Right atrium auricular region (tissue), 2 donors: ENCODE measurements around the gene BIRC3. TPM values are rescaled to one million over a fixed set of nuclear protein-coding genes. Genes with fewer than 3 reads are reported as not detected.
"Not testable (repeated sequence)": the region's sequence is repeated elsewhere in the genome, so short reads cannot be mapped to it uniquely, and the experiment has no call there.

Experiments used
- DNase-seq: peaks from one replicate; pipeline ENCODE4 v3.0.0-alpha.2; 2019; ENCODE audit warnings: low spot score
- H3K27ac ChIP-seq, 2 donors: fragments of 200-600 bp; sonication (generic); 1 replicate in 1 of 2; 2 replicates in 1 of 2; pipeline ENCODE4 v1.5.1; 2016 to 2019
- H3K27me3 ChIP-seq, 2 donors: fragments of 200-600 bp; sonication (generic); one replicate each; pipeline versions ENCODE4 v1.5.1 to v1.6.0; 2017 to 2019
- H3K36me3 ChIP-seq: fragments of 200-600 bp; sonication (generic); one replicate; pipeline ENCODE4 v1.5.1; 2016
- H3K4me1 ChIP-seq, 2 donors: fragments of 200-600 bp; sonication (generic); one replicate each; pipeline versions ENCODE4 v1.5.1 to v1.6.0; 2017 to 2019
- H3K4me3 ChIP-seq, 2 donors: fragments of 200-600 bp; sonication (generic); 1 replicate in 1 of 2; 2 replicates in 1 of 2; pipeline ENCODE4 v1.5.1; 2017 to 2019; ENCODE audit warnings: mild to moderate bottlenecking in 1 of 2, moderate library complexity in 1 of 2
- H3K9me3 ChIP-seq, 2 donors: fragments of 200-600 bp; sonication (generic); one replicate each; pipeline ENCODE4 v1.5.1; 2019
- CTCF ChIP-seq, 2 donors: fragments of 200-600 bp; sonication (generic); IDR thresholded peaks; one replicate each; pipeline ENCODE4 v1.5.1; 2019; ENCODE audit warnings: antibody characterized with exemption in 2 of 2
- total RNA-seq, 2 donors: library from RNA; depleted of rRNA; stranded (reverse); fragments of >200 nt; gene quantifications; one replicate each; pipeline ENCODE4 v1.1.0, GENCODE V29; 2016

BIRC3 gene
- total RNA-seq, 2 donors from 2014 or later: 3.6 to 9.1 TPM

GRCh38 chr11:102288725-102289083 is 28.6 kb upstream of the BIRC3 start:
- Histone ChIP-seq H3K9me3 (no peaks in the 10 kb centered on the region), H3K27ac (no peak overlapping the region), H3K36me3 (no peaks in the 10 kb centered on the region), H3K27me3 (no peaks in the 10 kb centered on the region), H3K4me1 (peaks cover 0 to 9% of the 10 kb centered on the region in 2 donors), H3K4me3 (no peak overlapping the region)
- no peak for TF ChIP-seq CTCF (IDR thresholded peaks at IDR 0.05)
- no peak for DNase-seq

GRCh38 chr11:102289592-102289991 is 27.7 kb upstream of the BIRC3 start:
- Histone ChIP-seq H3K27ac (no peak overlapping the region), H3K4me1 (peaks cover 0 to 13% of the 10 kb centered on the region in 2 donors), H3K36me3 (no peaks in the 10 kb centered on the region), H3K4me3 (no peak overlapping the region), H3K27me3 (no peaks in the 10 kb centered on the region), H3K9me3 (no peaks in the 10 kb centered on the region)
- DNase-seq: no peak
- no peak for TF ChIP-seq CTCF (IDR thresholded peaks at IDR 0.05)

GRCh38 chr11:102291831-102292230 is 25.5 kb upstream of the BIRC3 start:
- Histone ChIP-seq H3K27ac (no peak overlapping the region), H3K4me1 (peaks cover 0 to 13% of the 10 kb centered on the region in 2 donors), H3K4me3 (no peak overlapping the region), H3K27me3 (no peaks in the 10 kb centered on the region), H3K36me3 (no peaks in the 10 kb centered on the region), H3K9me3 (no peaks in the 10 kb centered on the region)
- DNase-seq: no peak
- no peak for TF ChIP-seq CTCF (IDR thresholded peaks at IDR 0.05)

GRCh38 chr11:102292933-102293332 is 24.4 kb upstream of the BIRC3 start:
- no peaks in the 10 kb centered on the region for H3K9me3 ChIP-seq
- peaks cover 0 to 10% of the 10 kb centered on the region in 2 donors for H3K4me1 ChIP-seq
- no peak overlapping the region for H3K4me3 ChIP-seq
- no peak overlapping the region for H3K27ac ChIP-seq
- TF ChIP-seq CTCF (IDR thresholded peaks at IDR 0.05): no peak
- no peaks in the 10 kb centered on the region for H3K27me3 ChIP-seq
- H3K36me3 ChIP-seq: no peaks in the 10 kb centered on the region
- DNase-seq: no peak

- Histone ChIP-seq H3K4me1 (peaks cover 0 to 5% of the 10 kb centered on the region in 2 donors), H3K4me3 (no peak overlapping the region), H3K27me3 (no peaks in the 10 kb centered on the region), H3K27ac (no peak overlapping the region), H3K36me3 (no peaks in the 10 kb centered on the region), H3K9me3 (no peaks in the 10 kb centered on the region)
- TF ChIP-seq CTCF (IDR thresholded peaks at IDR 0.05): peak; percentile 50 to 75
- no peak for DNase-seq
Measured at GRCh38 chr11:102293873-102294601, 23.2 kb upstream of the BIRC3 start.

- Histone ChIP-seq H3K27ac (no peak overlapping the region), H3K9me3 (no peaks in the 10 kb centered on the region), H3K36me3 (no peaks in the 10 kb centered on the region), H3K4me3 (no peak overlapping the region), H3K4me1 (peaks cover 0 to 5% of the 10 kb centered on the region in 2 donors), H3K27me3 (no peaks in the 10 kb centered on the region)
- no peak for DNase-seq
- TF ChIP-seq CTCF (IDR thresholded peaks at IDR 0.05): no peak
Measured at GRCh38 chr11:102295045-102295444, 22.2 kb upstream of the BIRC3 start.

- DNase-seq, H3K4me3 ChIP-seq, H3K9me3 ChIP-seq: not testable (repeated sequence)
Measured at GRCh38 chr11:102296757-102297156, 20.5 kb upstream of the BIRC3 start.

GRCh38 chr11:102300837-102301236 is 16.4 kb upstream of the BIRC3 start:
- DNase-seq, H3K27me3 ChIP-seq, H3K36me3 ChIP-seq: not testable (repeated sequence)

More at GRCh38 chr11:102296757-102297156, 20.5 kb upstream of the BIRC3 start:
- H3K36me3 ChIP-seq, H3K4me1 ChIP-seq, H3K27me3 ChIP-seq, H3K27ac ChIP-seq: not testable (repeated sequence)

More at GRCh38 chr11:102300837-102301236, 16.4 kb upstream of the BIRC3 start:
- not testable (repeated sequence) for H3K27ac ChIP-seq, H3K4me3 ChIP-seq, H3K4me1 ChIP-seq, H3K9me3 ChIP-seq
